GM20431 (cell line): ENCODE results near the gene TMEM187.

ENCODE experiments used
- in situ Hi-C: fragments of 300-500 bp; cut with MseI, MboI; formaldehyde crosslinking; loops from one replicate; pipeline ENCODE4 v1.15.0; 2020; ENCODE audit warnings: low sequenced_read_pairs; ENCODE audit not compliant: unreplicated experiment

The TMEM187 gene

GRCh38 chrX:153972368-153973126, at the start of gene TMEM187:
TSS of gene TMEM187 (plus strand) at chrX:153972754. CDS start at chrX:153982063, 9,309 bp downstream.
- in situ Hi-C loops: no loop called here

GRCh38 chrX:153922932-153923857, 49.4 kb upstream of the TMEM187 start:
- in situ Hi-C loops: no loop called here

GRCh38 chrX:153924149-153924861, 48.2 kb upstream of the TMEM187 start:
- in situ Hi-C loops: no loop called here

- in situ Hi-C loops: no loop called here
Measured at GRCh38 chrX:153925387-153925738, 47.2 kb upstream of the TMEM187 start.

- in situ Hi-C loops: no loop called here
Measured at GRCh38 chrX:153925739-153926551, 46.6 kb upstream of the TMEM187 start, which contains the start of gene ARHGAP4. TSS of gene ARHGAP4 (minus strand) at chrX:153926264. CDS start at chrX:153926202, 62 bp downstream.

GRCh38 chrX:153926552-153926857, 46.0 kb upstream of the TMEM187 start:
- in situ Hi-C loops: no loop called here

- in situ Hi-C loops: no loop called here
Measured at GRCh38 chrX:153926858-153927671, 45.5 kb upstream of the TMEM187 start.

- in situ Hi-C loops: no loop called here
Measured at GRCh38 chrX:153927672-153927921, 45.0 kb upstream of the TMEM187 start.

GRCh38 chrX:153927922-153928760, 44.4 kb upstream of the TMEM187 start:
- in situ Hi-C loops: no loop called here

- in situ Hi-C loops: no loop called here
Measured at GRCh38 chrX:153928846-153929245, 43.7 kb upstream of the TMEM187 start.

- in situ Hi-C loops: no loop called here
Measured at GRCh38 chrX:153929576-153929975, 43.0 kb upstream of the TMEM187 start.

GRCh38 chrX:153930011-153930910, 42.3 kb upstream of the TMEM187 start:
- in situ Hi-C loops: no loop called here

- in situ Hi-C loops: no loop called here
Measured at GRCh38 chrX:153931151-153931550, 41.4 kb upstream of the TMEM187 start.

- in situ Hi-C loops: no loop called here
Measured at GRCh38 chrX:153931748-153932147, 40.8 kb upstream of the TMEM187 start.

- in situ Hi-C loops: no loop called here
Measured at GRCh38 chrX:153932220-153932915, 40.2 kb upstream of the TMEM187 start.

- in situ Hi-C loops: no loop called here
Measured at GRCh38 chrX:153933748-153934147, 38.8 kb upstream of the TMEM187 start.
